ENCODE measurements around the gene ERBB4. TPM values are rescaled to one million over a fixed set of nuclear protein-coding genes. Genes with fewer than 3 reads are reported as not detected.

Gene ERBB4
- total RNA-seq, 1 donor from 2014 or later, result 1.7 TPM

GRCh38 chr2:211692689-211693088 is 845.9 kb downstream of the ERBB4 start:
- H3K27ac ChIP-seq, result no peak overlapping the region
- no peak for TF ChIP-seq CTCF (IDR thresholded peaks at IDR 0.05)

GRCh38 chr2:211690736-211691135 is 847.9 kb downstream of the ERBB4 start:
- Histone ChIP-seq H3K27ac (no peak overlapping the region), H3K9me3 (no peaks in the 10 kb centered on the region), H3K27me3 (no peaks in the 10 kb centered on the region), H3K4me3 (no peak overlapping the region), H3K4me1 (no peaks in the 10 kb centered on the region), H3K36me3 (peaks cover 0 to 10% of the 10 kb centered on the region in 2 donors)
- intact Hi-C loops (cut with DNase I), result no loop called here
- TF ChIP-seq CTCF (IDR thresholded peaks at IDR 0.05), result no peak
- no peak for DNase-seq (ENCODE audit: low spot score in 2 of 2)

More at GRCh38 chr2:211692689-211693088, 845.9 kb downstream of the ERBB4 start:
- H3K27me3 ChIP-seq, result no peaks in the 10 kb centered on the region
- intact Hi-C loops (cut with DNase I), result no loop called here
- H3K4me1 ChIP-seq, result no peaks in the 10 kb centered on the region
- DNase-seq (ENCODE audit: low spot score in 2 of 2), result no peak
- peaks cover 0 to 10% of the 10 kb centered on the region in 2 donors for H3K36me3 ChIP-seq
- no peak overlapping the region for H3K4me3 ChIP-seq
- no peaks in the 10 kb centered on the region for H3K9me3 ChIP-seq

- no peak overlapping the region for H3K27ac ChIP-seq
- H3K36me3 ChIP-seq, result peaks cover 0 to 5% of the 10 kb centered on the region in 2 donors
- DNase-seq (ENCODE audit: low spot score in 2 of 2), result no peak
- peaks cover 11 to 23% of the 10 kb centered on the region in 2 donors for H3K9me3 ChIP-seq
- H3K4me3 ChIP-seq, result no peak overlapping the region
- no peaks in the 10 kb centered on the region for H3K4me1 ChIP-seq
- TF ChIP-seq CTCF (IDR thresholded peaks at IDR 0.05), result no peak
- intact Hi-C loops (cut with DNase I), result no loop called here
- H3K27me3 ChIP-seq, result no peaks in the 10 kb centered on the region
Observed at GRCh38 chr2:211688196-211688595, 850.4 kb downstream of the ERBB4 start.

- TF ChIP-seq CTCF (IDR thresholded peaks at IDR 0.05), result no peak
- no peaks in the 10 kb centered on the region for H3K27me3 ChIP-seq
- peaks cover 0 to 7% of the 10 kb centered on the region in 2 donors for H3K36me3 ChIP-seq
- H3K27ac ChIP-seq, result no peak overlapping the region
- H3K4me3 ChIP-seq, result no peak overlapping the region
- no peak for DNase-seq (ENCODE audit: low spot score in 2 of 2)
- intact Hi-C loops (cut with DNase I), result no loop called here
- H3K9me3 ChIP-seq, result no peaks in the 10 kb centered on the region
- H3K4me1 ChIP-seq, result no peaks in the 10 kb centered on the region
Observed at GRCh38 chr2:211674715-211675114, 863.9 kb downstream of the ERBB4 start.

GRCh38 chr2:211673133-211673905 is 865.3 kb downstream of the ERBB4 start:
- no peak overlapping the region for H3K27ac ChIP-seq
- intact Hi-C loops (cut with DNase I), result no loop called here
- no peaks in the 10 kb centered on the region for H3K9me3 ChIP-seq
- DNase-seq (ENCODE audit: low spot score in 2 of 2), result no peak
- H3K36me3 ChIP-seq, result peaks cover 0 to 9% of the 10 kb centered on the region in 2 donors
- no peak for TF ChIP-seq CTCF (IDR thresholded peaks at IDR 0.05)
- no peak overlapping the region for H3K4me3 ChIP-seq
- no peaks in the 10 kb centered on the region for H3K27me3 ChIP-seq
- no peaks in the 10 kb centered on the region for H3K4me1 ChIP-seq
